Activated CD4-positive, alpha-beta T cell treated with anti-CD3 and anti-CD28 coated beads, Interleukin-2, amount 10 ng/mL, durations not matched to agents 24 days and 14 days (primary cell): ENCODE measurements around the gene CHST13. TPM values are rescaled to one million over a fixed set of nuclear protein-coding genes. Genes with fewer than 3 reads are reported as not detected.

Experiments
- DNase-seq: peaks from one replicate; pipeline ENCODE4 v3.0.0; 2022
- H3K27ac Mint-ChIP-seq: one replicate; pipeline ENCODE4 v1.8.0; 2022; ENCODE audit warnings: mild to moderate bottlenecking, mixed read lengths
- H3K27me3 Mint-ChIP-seq: one replicate; pipeline ENCODE4 v1.8.0; 2022; ENCODE audit warnings: mixed read lengths
- H3K36me3 Mint-ChIP-seq: one replicate; pipeline ENCODE4 v1.8.0; 2022; ENCODE audit warnings: low read depth, mild to moderate bottlenecking, mixed read lengths
- H3K4me1 Mint-ChIP-seq: one replicate; pipeline ENCODE4 v1.8.0; 2021; ENCODE audit warnings: mixed read lengths
- H3K4me3 Mint-ChIP-seq: one replicate; pipeline ENCODE4 v1.8.0; 2022; ENCODE audit warnings: mild to moderate bottlenecking, moderate library complexity, mixed read lengths
- H3K9me3 Mint-ChIP-seq: one replicate; pipeline ENCODE4 v1.8.0; 2021; ENCODE audit warnings: mixed read lengths
- intact Hi-C: fragments of 100-400 bp; cut with micrococcal nuclease; formaldehyde crosslinking; loops from one replicate; pipeline ENCODE4 v1.15.1; 2023
- total RNA-seq: library from RNA; stranded (reverse); gene quantifications from 2 replicates; pipeline ENCODE4 v1.2.3, GENCODE V29; 2022

Gene CHST13
- total RNA-seq, 1 donor from 2014 or later: not detected

GRCh38 chr3:126540951-126541627, 17.1 kb downstream of the CHST13 start:
- intact Hi-C loops: no loop called here
- H3K9me3 Mint-ChIP-seq: no peaks in the 10 kb centered on the region
- no peak overlapping the region for H3K27ac Mint-ChIP-seq
- no peaks in the 10 kb centered on the region for H3K4me1 Mint-ChIP-seq
- H3K36me3 Mint-ChIP-seq: no peaks in the 10 kb centered on the region
- H3K27me3 Mint-ChIP-seq: no peaks in the 10 kb centered on the region
- no peak overlapping the region for H3K4me3 Mint-ChIP-seq
- no peak for DNase-seq

GRCh38 chr3:126541628-126542339, 17.8 kb downstream of the CHST13 start:
- DNase-seq: no peak
- Mint-ChIP-seq H3K4me1 (no peaks in the 10 kb centered on the region), H3K36me3 (no peaks in the 10 kb centered on the region), H3K4me3 (no peak overlapping the region), H3K27me3 (no peaks in the 10 kb centered on the region), H3K27ac (no peak overlapping the region), H3K9me3 (no peaks in the 10 kb centered on the region)
- intact Hi-C loops: no loop called here

GRCh38 chr3:126542340-126543241, 18.6 kb downstream of the CHST13 start:
- no peak for DNase-seq
- no peak overlapping the region for H3K4me3 Mint-ChIP-seq
- intact Hi-C loops: no loop called here
- H3K36me3 Mint-ChIP-seq: no peaks in the 10 kb centered on the region
- no peaks in the 10 kb centered on the region for H3K4me1 Mint-ChIP-seq
- no peaks in the 10 kb centered on the region for H3K27me3 Mint-ChIP-seq
- H3K27ac Mint-ChIP-seq: no peak overlapping the region
- H3K9me3 Mint-ChIP-seq: no peaks in the 10 kb centered on the region

GRCh38 chr3:126543457-126544061, 19.6 kb downstream of the CHST13 start:
- H3K4me1 Mint-ChIP-seq: no peaks in the 10 kb centered on the region
- DNase-seq: no peak
- no peaks in the 10 kb centered on the region for H3K36me3 Mint-ChIP-seq
- no peaks in the 10 kb centered on the region for H3K27me3 Mint-ChIP-seq
- H3K9me3 Mint-ChIP-seq: no peaks in the 10 kb centered on the region
- no peak overlapping the region for H3K27ac Mint-ChIP-seq
- intact Hi-C loops: no loop called here
- no peak overlapping the region for H3K4me3 Mint-ChIP-seq

GRCh38 chr3:126544596-126545281, 20.8 kb downstream of the CHST13 start:
- Mint-ChIP-seq H3K4me1 (no peaks in the 10 kb centered on the region), H3K36me3 (no peaks in the 10 kb centered on the region), H3K27me3 (no peaks in the 10 kb centered on the region), H3K4me3 (no peak overlapping the region), H3K9me3 (no peaks in the 10 kb centered on the region), H3K27ac (no peak overlapping the region)
- intact Hi-C loops: no loop called here
- no peak for DNase-seq

- no peaks in the 10 kb centered on the region for H3K36me3 Mint-ChIP-seq
- H3K27ac Mint-ChIP-seq: no peak overlapping the region
- DNase-seq: no peak
- H3K4me1 Mint-ChIP-seq: no peaks in the 10 kb centered on the region
- no peaks in the 10 kb centered on the region for H3K27me3 Mint-ChIP-seq
- H3K9me3 Mint-ChIP-seq: no peaks in the 10 kb centered on the region
- intact Hi-C loops: no loop called here
- no peak overlapping the region for H3K4me3 Mint-ChIP-seq
Measured at GRCh38 chr3:126545544-126545943, 21.6 kb downstream of the CHST13 start.

GRCh38 chr3:126546013-126546412, 22.1 kb downstream of the CHST13 start:
- H3K27ac Mint-ChIP-seq: no peak overlapping the region
- H3K4me1 Mint-ChIP-seq: no peaks in the 10 kb centered on the region
- H3K9me3 Mint-ChIP-seq: no peaks in the 10 kb centered on the region
- H3K27me3 Mint-ChIP-seq: no peaks in the 10 kb centered on the region
- H3K36me3 Mint-ChIP-seq: no peaks in the 10 kb centered on the region
- no peak for DNase-seq
- intact Hi-C loops: no loop called here
- H3K4me3 Mint-ChIP-seq: no peak overlapping the region

- no peaks in the 10 kb centered on the region for H3K27me3 Mint-ChIP-seq
- intact Hi-C loops: no loop called here
- no peaks in the 10 kb centered on the region for H3K4me1 Mint-ChIP-seq
- no peak overlapping the region for H3K4me3 Mint-ChIP-seq
- H3K36me3 Mint-ChIP-seq: no peaks in the 10 kb centered on the region
- no peak overlapping the region for H3K27ac Mint-ChIP-seq
- H3K9me3 Mint-ChIP-seq: no peaks in the 10 kb centered on the region
- no peak for DNase-seq
Measured at GRCh38 chr3:126546549-126547239, 22.7 kb downstream of the CHST13 start.

- H3K27me3 Mint-ChIP-seq: no peaks in the 10 kb centered on the region
- no peaks in the 10 kb centered on the region for H3K36me3 Mint-ChIP-seq
- no peak overlapping the region for H3K4me3 Mint-ChIP-seq
- H3K4me1 Mint-ChIP-seq: no peaks in the 10 kb centered on the region
- DNase-seq: no peak
- no peaks in the 10 kb centered on the region for H3K9me3 Mint-ChIP-seq
- intact Hi-C loops: no loop called here
- H3K27ac Mint-ChIP-seq: no peak overlapping the region
Measured at GRCh38 chr3:126547721-126548120, 23.8 kb downstream of the CHST13 start.

- Mint-ChIP-seq H3K36me3 (no peaks in the 10 kb centered on the region), H3K4me1 (no peaks in the 10 kb centered on the region), H3K27ac (no peak overlapping the region), H3K9me3 (no peaks in the 10 kb centered on the region), H3K27me3 (no peaks in the 10 kb centered on the region), H3K4me3 (no peak overlapping the region)
- intact Hi-C loops: no loop called here
- DNase-seq: no peak
Measured at GRCh38 chr3:126548556-126549466, 24.9 kb downstream of the CHST13 start.

- intact Hi-C loops: no loop called here
- Mint-ChIP-seq H3K27me3 (no peaks in the 10 kb centered on the region), H3K4me1 (no peaks in the 10 kb centered on the region), H3K27ac (no peak overlapping the region), H3K9me3 (no peaks in the 10 kb centered on the region), H3K4me3 (no peak overlapping the region), H3K36me3 (no peaks in the 10 kb centered on the region)
- DNase-seq: no peak
Measured at GRCh38 chr3:126549861-126550487, 26.0 kb downstream of the CHST13 start.

- intact Hi-C loops: no loop called here
- H3K27ac Mint-ChIP-seq: no peak overlapping the region
- H3K9me3 Mint-ChIP-seq: no peaks in the 10 kb centered on the region
- H3K4me1 Mint-ChIP-seq: no peaks in the 10 kb centered on the region
- DNase-seq: no peak
- no peaks in the 10 kb centered on the region for H3K36me3 Mint-ChIP-seq
- no peaks in the 10 kb centered on the region for H3K27me3 Mint-ChIP-seq
- no peak overlapping the region for H3K4me3 Mint-ChIP-seq
Measured at GRCh38 chr3:126550488-126551051, 26.6 kb downstream of the CHST13 start.
